LNCaP clone FGC (cell line): ENCODE measurements around the gene PLAC9.
"Not testable (repeated sequence)": the region's sequence is repeated elsewhere in the genome, so short reads cannot be mapped to it uniquely, and the experiment has no call there.

Source experiments
- DNase-seq: peaks from one replicate; pipeline ENCODE4 v3.0.0-alpha.2; 2011; ENCODE audit warnings: low read depth
- H3K4me3 ChIP-seq: 2 replicates; pipeline ENCODE4 v1.5.1; 2011; ENCODE audit warnings: mild to moderate bottlenecking, low read depth, low read length, control low read depth
- TF ChIP-seq, protein P1 (sequence below): IDR thresholded peaks from 2 replicates; pipeline ENCODE4 v1.5.1; 2012; ENCODE audit warnings: mild to moderate bottlenecking; ENCODE audit not compliant: control insufficient read depth, insufficient read depth; ENCODE audit errors: extremely low read depth

The PLAC9 gene

DNA sequence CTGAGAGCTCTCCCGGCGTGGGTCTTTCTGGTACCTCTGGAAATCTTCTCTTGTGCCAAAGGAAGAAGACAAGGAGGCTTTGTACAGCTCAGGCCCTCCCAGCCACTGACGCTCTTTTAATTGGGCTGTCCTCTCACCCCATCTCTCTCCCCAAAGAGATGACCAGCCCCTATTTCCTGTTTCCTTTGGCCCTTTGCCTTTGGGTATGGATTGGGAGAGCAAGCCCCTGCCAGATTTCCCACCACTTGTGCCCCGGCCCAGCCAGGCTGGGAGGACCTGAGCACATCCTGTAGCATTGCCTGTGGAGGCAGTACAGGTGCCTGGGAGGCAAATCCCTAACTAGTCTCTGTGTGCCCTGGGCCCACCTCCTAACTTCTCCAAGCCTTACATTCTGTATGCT lies 5.7 kb upstream of the PLAC9 start:
- DNase-seq: no peak
- TF ChIP-seq, protein P1, sequence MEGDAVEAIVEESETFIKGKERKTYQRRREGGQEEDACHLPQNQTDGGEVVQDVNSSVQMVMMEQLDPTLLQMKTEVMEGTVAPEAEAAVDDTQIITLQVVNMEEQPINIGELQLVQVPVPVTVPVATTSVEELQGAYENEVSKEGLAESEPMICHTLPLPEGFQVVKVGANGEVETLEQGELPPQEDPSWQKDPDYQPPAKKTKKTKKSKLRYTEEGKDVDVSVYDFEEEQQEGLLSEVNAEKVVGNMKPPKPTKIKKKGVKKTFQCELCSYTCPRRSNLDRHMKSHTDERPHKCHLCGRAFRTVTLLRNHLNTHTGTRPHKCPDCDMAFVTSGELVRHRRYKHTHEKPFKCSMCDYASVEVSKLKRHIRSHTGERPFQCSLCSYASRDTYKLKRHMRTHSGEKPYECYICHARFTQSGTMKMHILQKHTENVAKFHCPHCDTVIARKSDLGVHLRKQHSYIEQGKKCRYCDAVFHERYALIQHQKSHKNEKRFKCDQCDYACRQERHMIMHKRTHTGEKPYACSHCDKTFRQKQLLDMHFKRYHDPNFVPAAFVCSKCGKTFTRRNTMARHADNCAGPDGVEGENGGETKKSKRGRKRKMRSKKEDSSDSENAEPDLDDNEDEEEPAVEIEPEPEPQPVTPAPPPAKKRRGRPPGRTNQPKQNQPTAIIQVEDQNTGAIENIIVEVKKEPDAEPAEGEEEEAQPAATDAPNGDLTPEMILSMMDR: no peak
- no peak overlapping the region for H3K4me3 ChIP-seq

DNA sequence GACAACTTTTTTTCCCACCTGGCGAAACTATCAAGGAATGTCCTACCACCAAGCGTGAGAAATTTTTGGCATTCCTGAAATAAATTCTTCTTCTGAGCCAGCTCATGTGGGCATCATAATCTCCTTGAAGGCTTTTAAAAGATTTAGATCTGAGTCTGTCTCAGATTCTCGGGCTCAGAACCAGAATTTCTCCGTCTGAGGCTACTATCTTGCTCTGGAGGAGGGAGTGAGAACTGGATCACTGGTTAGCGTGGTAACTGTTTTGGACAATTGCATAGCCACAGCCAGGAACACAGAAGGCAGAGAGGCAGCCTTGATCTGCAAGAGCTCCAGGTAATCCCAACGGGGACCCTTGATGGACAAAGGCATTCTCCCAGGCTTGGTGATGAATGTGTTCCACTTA lies 1.0 kb upstream of the PLAC9 start:
- TF ChIP-seq, protein P1: no peak
- DNase-seq: no peak

GRCh38 chr10:80133206-80133605 lies 676 bp downstream of the PLAC9 start:
- no peak for DNase-seq
- TF ChIP-seq, protein P1: no peak
- H3K4me3 ChIP-seq: no peak overlapping the region

More for the DNA sequence above, 1.0 kb upstream of the PLAC9 start:
- no peak overlapping the region for H3K4me3 ChIP-seq

DNA sequence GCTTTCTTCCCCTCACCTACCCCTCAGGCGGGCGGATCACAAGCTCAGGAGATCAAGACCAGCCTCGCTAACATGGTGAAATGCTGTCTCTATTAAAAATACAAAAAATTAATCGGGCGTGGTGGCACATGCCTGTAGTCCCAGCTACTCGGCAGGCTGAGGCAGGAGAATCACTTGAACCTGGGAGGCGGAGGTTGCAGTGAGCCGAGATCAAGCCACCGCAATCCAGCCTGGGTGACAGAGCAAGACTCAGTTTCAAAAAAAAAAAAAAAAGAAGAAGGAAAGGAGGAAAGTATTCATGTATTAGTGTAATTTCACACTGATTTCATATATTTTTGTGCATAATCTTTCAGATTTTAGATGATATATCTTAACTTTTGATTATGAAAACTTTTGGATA lies 1.2 kb downstream of the PLAC9 start:
- not testable (repeated sequence) for DNase-seq, H3K4me3 ChIP-seq

DNA sequence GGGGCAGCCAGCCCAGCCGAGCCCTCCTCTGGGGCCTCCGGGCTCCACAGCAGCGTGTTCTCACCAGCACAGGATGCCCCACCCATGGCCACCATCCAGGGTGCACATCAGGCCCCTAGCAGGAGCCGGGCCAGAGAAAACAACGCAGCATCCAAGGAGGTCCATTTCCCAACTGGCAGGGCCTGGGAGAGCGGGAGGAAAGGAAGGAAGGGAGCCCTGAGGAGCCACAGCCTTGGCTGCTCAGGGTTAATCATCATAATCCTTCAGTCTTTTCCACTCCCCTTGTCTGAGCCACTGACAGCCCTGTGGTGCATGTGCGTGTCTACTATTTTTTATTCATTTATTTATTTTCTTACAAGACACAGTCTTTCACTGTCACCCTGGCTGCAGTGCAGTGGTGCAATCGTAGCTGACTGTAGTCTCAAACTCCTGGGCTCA lies 3.6 kb downstream of the PLAC9 start:
- no peak for DNase-seq
- H3K4me3 ChIP-seq: no peak overlapping the region
- TF ChIP-seq, protein P1: no peak

GRCh38 chr10:80137031-80137862 lies 4.7 kb downstream of the PLAC9 start:
- no peak overlapping the region for H3K4me3 ChIP-seq
- DNase-seq: no peak
- TF ChIP-seq, protein P1: no peak

GRCh38 chr10:80137920-80138319 lies 5.4 kb downstream of the PLAC9 start:
- H3K4me3 ChIP-seq: no peak overlapping the region
- TF ChIP-seq, protein P1: no peak
- DNase-seq: no peak
